K562 (cell line): ENCODE data around the gene PRR19. TPM values are rescaled to one million over a fixed set of nuclear protein-coding genes. Genes with fewer than 3 reads are reported as not detected.
A peak's percentile ranks its signal among the peaks of the same experiment; 100 is the strongest.

Experiments used
- BCOR ChIP-seq: fragments of 450-650 bp; IDR thresholded peaks from 2 replicates; pipeline ENCODE4 v1.6.1; 2016
- CBX2 ChIP-seq: fragments of 200-600 bp; sonication (generic); IDR thresholded peaks from one replicate; pipeline ENCODE4 v1.6.1; 2012; ENCODE audit warnings: mild to moderate bottlenecking, low read length, inconsistent platforms; ENCODE audit not compliant: insufficient read depth, poor library complexity, severe bottlenecking
- CREM ChIP-seq: IDR thresholded peaks from 2 replicates; pipeline ENCODE4 v1.6.1; 2014; ENCODE audit warnings: antibody characterized with exemption, low read depth
- FOXM1 ChIP-seq, 2 experiments: fragments of 450-650 bp in 1 of 2; sonication (generic) in 1 of 2; formaldehyde crosslinking in 1 of 2; IDR thresholded peaks; 2 replicates each; pipeline versions ENCODE4 v1.6.1 to v1.9.0; 2017 to 2022; ENCODE audit warnings: low read depth in 2 of 2, mild to moderate bottlenecking in 2 of 2, missing genetic modification reagents in 1 of 2, moderate library complexity in 1 of 2
- NFXL1 ChIP-seq: fragments of 450-650 bp; formaldehyde crosslinking; IDR thresholded peaks from 2 replicates; pipeline ENCODE4 v1.4.0; 2021; ENCODE audit warnings: mild to moderate bottlenecking
- NR4A1 ChIP-seq, 2 experiments: fragments of 250-450 bp in 1 of 2; fragments of 450-650 bp in 1 of 2; sonication (Bioruptor Pico) in 1 of 2; IDR thresholded peaks; 2 replicates each; pipeline versions ENCODE4 v1.4.0 to v1.6.1; 2016 to 2020; ENCODE audit warnings: mild to moderate bottlenecking in 2 of 2, missing compliant biosample characterization in 1 of 2, missing genetic modification characterization in 1 of 2, moderate library complexity in 1 of 2
- SUPT5H ChIP-seq: fragments of 450-650 bp; IDR thresholded peaks from 2 replicates; pipeline ENCODE4 v1.6.1; 2016
- ZNF589 ChIP-seq: fragments of 200-800 bp; sonication (Bioruptor generic); IDR thresholded peaks from 2 replicates; pipeline ENCODE4 v1.6.1; 2016; ENCODE audit warnings: low read depth, missing genetic modification characterization, missing compliant biosample characterization
- polyA plus RNA-seq, 8 experiments: library from polyadenylated mRNA; depleted of rRNA in 4 of 8; stranded (reverse) in 5 of 8; unstranded in 3 of 8; fragments of >200 nt; fragmentation: Nextera tagmentation in 2 of 8; fragmentation: Illumina TruSeq in 1 of 8; extraction: Ambion mirVana in 2 of 8; extraction: Trizol in 1 of 8; gene quantifications; 2 replicates each; pipeline versions ENCODE4 v1.2.1 to v1.2.3, GENCODE V29; 2011 to 2014; ENCODE audit warnings: inconsistent platforms in 1 of 8, missing spikeins in 1 of 8
- total RNA-seq, 7 experiments: library from RNA; depleted of rRNA in 6 of 7; stranded (reverse); fragments of >200 nt in 6 of 7; fragmentation: Illumina TruSeq in 2 of 7; extraction: Trizol in 2 of 7; gene quantifications; 2 replicates each; pipeline versions ENCODE4 v1.2.1 to v1.2.3, GENCODE V29; 2011 to 2021; ENCODE audit warnings: low replicate concordance in 1 of 7
- TF ChIP-seq, protein P1 (sequence below): fragments of 450-650 bp; IDR thresholded peaks from 2 replicates; pipeline ENCODE4 v1.6.1; 2016; ENCODE audit warnings: antibody characterized with exemption
- TF ChIP-seq, protein P2 (sequence below): fragments of 450-650 bp; formaldehyde crosslinking; IDR thresholded peaks from 2 replicates; pipeline ENCODE4 v1.4.0; 2020; ENCODE audit warnings: mild to moderate bottlenecking, moderate library complexity
- TF ChIP-seq, protein P3 (sequence below): fragments of 450-650 bp; IDR thresholded peaks from 2 replicates; pipeline ENCODE4 v1.6.1; 2016; ENCODE audit warnings: low read depth
- TF ChIP-seq, protein P4 (sequence below): sonication (generic); formaldehyde crosslinking; IDR thresholded peaks from 2 replicates; pipeline ENCODE4 v1.8.0; 2022; ENCODE audit warnings: mild to moderate bottlenecking, low read depth, missing genetic modification reagents

The PRR19 gene
- total and polyA plus RNA-seq, 9 of the 15 experiments (the other 6 are each of a cell fraction or from before 2014, with no cell fraction given) = 0.10 to 1.6 (median 0.54) TPM

DNA sequence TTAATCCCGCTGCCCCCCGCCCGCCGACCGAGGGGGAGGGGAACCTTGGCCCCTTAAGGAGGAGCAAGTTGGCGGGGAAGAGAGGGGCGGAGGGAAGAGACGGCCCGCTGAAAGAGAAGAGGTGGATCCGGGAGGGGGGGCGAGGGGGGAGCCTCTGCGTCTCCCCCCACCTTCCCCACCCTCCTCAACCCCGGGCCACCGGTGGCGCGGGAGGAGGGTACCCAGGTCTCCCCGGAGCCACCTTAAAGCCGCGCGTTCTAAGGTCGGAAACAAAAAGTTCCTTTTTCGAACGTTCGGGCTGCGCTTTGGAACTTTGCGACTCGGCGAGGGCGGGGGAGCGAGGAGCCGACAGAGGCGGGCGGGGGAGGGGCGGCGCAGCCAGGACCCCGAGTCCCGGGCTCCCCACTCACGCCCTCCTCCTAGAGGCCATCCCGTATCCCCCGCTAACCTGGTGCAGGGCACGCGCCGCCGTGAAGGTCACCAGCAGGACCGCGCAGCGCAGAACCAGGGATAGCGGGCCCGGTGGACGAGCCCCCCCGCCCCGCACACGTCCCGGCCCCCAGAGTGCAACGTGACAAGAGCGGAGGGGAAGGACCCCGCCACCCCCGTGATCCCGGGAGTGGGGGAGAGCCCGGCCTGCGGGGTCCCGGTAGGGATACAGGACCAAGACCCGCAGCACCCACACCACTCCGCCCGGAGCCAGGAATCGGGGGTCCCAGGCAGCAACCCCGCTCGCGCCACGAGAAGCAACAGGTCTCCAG lies 47.7 kb upstream of the PRR19 start (continued):
- TF ChIP-seq, protein P1, sequence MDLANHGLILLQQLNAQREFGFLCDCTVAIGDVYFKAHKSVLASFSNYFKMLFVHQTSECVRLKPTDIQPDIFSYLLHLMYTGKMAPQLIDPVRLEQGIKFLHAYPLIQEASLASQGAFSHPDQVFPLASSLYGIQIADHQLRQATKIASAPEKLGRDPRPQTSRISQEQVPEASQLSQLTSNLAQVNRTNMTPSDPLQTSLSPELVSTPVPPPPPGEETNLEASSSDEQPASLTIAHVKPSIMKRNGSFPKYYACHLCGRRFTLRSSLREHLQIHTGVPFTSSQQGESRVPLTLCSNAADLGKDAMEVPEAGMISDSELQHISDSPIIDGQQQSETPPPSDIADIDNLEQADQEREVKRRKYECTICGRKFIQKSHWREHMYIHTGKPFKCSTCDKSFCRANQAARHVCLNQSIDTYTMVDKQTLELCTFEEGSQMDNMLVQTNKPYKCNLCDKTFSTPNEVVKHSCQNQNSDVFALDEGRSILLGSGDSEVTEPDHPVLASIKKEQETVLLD = peak; percentile 51; the same call in 1 of the 2 replicates
- TF ChIP-seq, protein P2, sequence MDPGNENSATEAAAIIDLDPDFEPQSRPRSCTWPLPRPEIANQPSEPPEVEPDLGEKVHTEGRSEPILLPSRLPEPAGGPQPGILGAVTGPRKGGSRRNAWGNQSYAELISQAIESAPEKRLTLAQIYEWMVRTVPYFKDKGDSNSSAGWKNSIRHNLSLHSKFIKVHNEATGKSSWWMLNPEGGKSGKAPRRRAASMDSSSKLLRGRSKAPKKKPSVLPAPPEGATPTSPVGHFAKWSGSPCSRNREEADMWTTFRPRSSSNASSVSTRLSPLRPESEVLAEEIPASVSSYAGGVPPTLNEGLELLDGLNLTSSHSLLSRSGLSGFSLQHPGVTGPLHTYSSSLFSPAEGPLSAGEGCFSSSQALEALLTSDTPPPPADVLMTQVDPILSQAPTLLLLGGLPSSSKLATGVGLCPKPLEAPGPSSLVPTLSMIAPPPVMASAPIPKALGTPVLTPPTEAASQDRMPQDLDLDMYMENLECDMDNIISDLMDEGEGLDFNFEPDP (CRISPR knock-in tag) = no peak
- TF ChIP-seq FOXM1 (IDR thresholded peaks at IDR 0.05; ENCODE audit: low read depth) = peak; percentile 88
- no peak for TF ChIP-seq FOXM1 (CRISPR knock-in tag; IDR thresholded peaks at IDR 0.05; ENCODE audit: low read depth)
- TF ChIP-seq, protein P3, sequence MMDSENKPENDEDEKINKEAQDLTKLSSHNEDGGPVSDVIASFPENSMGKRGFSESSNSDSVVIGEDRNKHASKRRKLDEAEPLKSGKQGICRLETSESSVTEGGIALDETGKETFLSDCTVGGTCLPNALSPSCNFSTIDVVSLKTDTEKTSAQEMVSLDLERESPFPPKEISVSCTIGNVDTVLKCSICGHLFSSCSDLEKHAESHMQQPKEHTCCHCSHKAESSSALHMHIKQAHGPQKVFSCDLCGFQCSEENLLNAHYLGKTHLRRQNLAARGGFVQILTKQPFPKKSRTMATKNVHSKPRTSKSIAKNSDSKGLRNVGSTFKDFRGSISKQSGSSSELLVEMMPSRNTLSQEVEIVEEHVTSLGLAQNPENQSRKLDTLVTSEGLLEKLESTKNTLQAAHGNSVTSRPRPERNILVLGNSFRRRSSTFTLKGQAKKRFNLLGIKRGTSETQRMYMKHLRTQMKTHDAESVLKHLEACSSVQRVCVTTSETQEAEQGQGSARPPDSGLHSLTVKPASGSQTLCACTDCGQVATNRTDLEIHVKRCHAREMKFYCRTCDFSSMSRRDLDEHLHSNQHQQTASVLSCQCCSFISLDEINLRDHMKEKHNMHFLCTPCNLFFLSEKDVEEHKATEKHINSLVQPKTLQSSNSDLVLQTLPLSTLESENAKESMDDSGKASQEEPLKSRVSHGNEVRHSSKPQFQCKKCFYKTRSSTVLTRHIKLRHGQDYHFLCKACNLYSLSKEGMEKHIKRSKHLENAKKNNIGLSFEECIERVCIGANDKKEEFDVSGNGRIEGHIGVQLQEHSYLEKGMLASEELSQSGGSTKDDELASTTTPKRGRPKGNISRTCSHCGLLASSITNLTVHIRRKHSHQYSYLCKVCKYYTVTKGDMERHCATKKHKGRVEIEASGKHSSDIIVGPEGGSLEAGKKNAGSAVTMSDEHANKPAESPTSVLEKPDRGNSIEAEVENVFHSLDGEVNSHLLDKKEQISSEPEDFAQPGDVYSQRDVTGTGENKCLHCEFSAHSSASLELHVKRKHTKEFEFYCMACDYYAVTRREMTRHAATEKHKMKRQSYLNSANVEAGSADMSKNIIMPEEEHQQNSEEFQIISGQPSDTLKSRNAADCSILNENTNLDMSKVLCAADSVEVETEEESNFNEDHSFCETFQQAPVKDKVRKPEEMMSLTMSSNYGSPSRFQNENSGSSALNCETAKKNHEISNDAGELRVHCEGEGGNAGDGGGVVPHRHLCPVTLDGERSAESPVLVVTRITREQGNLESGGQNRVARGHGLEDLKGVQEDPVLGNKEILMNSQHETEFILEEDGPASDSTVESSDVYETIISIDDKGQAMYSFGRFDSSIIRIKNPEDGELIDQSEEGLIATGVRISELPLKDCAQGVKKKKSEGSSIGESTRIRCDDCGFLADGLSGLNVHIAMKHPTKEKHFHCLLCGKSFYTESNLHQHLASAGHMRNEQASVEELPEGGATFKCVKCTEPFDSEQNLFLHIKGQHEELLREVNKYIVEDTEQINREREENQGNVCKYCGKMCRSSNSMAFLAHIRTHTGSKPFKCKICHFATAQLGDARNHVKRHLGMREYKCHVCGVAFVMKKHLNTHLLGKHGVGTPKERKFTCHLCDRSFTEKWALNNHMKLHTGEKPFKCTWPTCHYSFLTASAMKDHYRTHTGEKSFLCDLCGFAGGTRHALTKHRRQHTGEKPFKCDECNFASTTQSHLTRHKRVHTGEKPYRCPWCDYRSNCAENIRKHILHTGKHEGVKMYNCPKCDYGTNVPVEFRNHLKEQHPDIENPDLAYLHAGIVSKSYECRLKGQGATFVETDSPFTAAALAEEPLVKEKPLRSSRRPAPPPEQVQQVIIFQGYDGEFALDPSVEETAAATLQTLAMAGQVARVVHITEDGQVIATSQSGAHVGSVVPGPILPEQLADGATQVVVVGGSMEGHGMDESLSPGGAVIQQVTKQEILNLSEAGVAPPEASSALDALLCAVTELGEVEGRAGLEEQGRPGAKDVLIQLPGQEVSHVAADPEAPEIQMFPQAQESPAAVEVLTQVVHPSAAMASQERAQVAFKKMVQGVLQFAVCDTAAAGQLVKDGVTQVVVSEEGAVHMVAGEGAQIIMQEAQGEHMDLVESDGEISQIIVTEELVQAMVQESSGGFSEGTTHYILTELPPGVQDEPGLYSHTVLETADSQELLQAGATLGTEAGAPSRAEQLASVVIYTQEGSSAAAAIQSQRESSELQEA = no peak
- TF ChIP-seq BCOR = peak; percentile 28; the same call in 1 of the 2 replicates
- no peak for TF ChIP-seq ZNF589 (CRISPR knock-in tag)
- TF ChIP-seq NFXL1 (CRISPR knock-in tag) = no peak
- no peak for TF ChIP-seq NR4A1 (CRISPR knock-in tag; IDR thresholded peaks at IDR 0.05)
- no peak for TF ChIP-seq NR4A1 (tag; IDR thresholded peaks at IDR 0.05)
- TF ChIP-seq CBX2 = no peak
- TF ChIP-seq SUPT5H = 0 out of 2 replicates have a peak, but pooled peaks have one; percentile 43
- TF ChIP-seq CREM = 0 out of 2 replicates have a peak, but pooled peaks have one; percentile 6
- TF ChIP-seq, protein P4, sequence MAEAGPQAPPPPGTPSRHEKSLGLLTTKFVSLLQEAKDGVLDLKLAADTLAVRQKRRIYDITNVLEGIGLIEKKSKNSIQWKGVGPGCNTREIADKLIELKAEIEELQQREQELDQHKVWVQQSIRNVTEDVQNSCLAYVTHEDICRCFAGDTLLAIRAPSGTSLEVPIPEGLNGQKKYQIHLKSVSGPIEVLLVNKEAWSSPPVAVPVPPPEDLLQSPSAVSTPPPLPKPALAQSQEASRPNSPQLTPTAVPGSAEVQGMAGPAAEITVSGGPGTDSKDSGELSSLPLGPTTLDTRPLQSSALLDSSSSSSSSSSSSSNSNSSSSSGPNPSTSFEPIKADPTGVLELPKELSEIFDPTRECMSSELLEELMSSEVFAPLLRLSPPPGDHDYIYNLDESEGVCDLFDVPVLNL = no peak
